NT2/D1 (cell line): Measurements from ENCODE around the gene SCARF2.

ENCODE experiments used
- DNase-seq: peaks from one replicate; pipeline ENCODE4 v3.0.0-alpha.2; 2011; ENCODE audit warnings: low read depth, low spot score
- H3K27me3 ChIP-seq: 2 replicates; pipeline ENCODE4 v1.6.0; 2011; ENCODE audit warnings: mild to moderate bottlenecking; ENCODE audit not compliant: insufficient read length, insufficient read depth
- H3K36me3 ChIP-seq: 2 replicates; pipeline ENCODE4 v1.6.1; 2011; ENCODE audit warnings: mild to moderate bottlenecking, low read length, mixed read lengths; ENCODE audit not compliant: insufficient read depth, insufficient read length
- H3K4me1 ChIP-seq: 2 replicates; pipeline ENCODE4 v1.5.1; 2011; ENCODE audit not compliant: insufficient read depth, insufficient read length
- H3K4me3 ChIP-seq: 2 replicates; pipeline ENCODE4 v1.5.1; 2011; ENCODE audit warnings: low read depth; ENCODE audit not compliant: insufficient read length
- H3K9ac ChIP-seq: 2 replicates; pipeline ENCODE4 v1.6.0; 2011; ENCODE audit warnings: low read depth; ENCODE audit not compliant: insufficient read length
- H3K9me3 ChIP-seq: 2 replicates; pipeline ENCODE4 v1.5.1; 2011; ENCODE audit warnings: mild to moderate bottlenecking, low read length; ENCODE audit not compliant: insufficient read depth
- SUZ12 ChIP-seq: IDR thresholded peaks from 2 replicates; pipeline ENCODE4 v1.6.1; 2011; ENCODE audit not compliant: insufficient read length, insufficient read depth; ENCODE audit errors: extremely low read depth
- YY1 ChIP-seq: IDR thresholded peaks from 2 replicates; pipeline ENCODE4 v1.6.1; 2011; ENCODE audit not compliant: insufficient read length, insufficient read depth
- ZNF274 ChIP-seq: IDR thresholded peaks from 2 replicates; pipeline ENCODE4 v1.6.1; 2011; ENCODE audit warnings: mild to moderate bottlenecking, low read depth, low read length

Gene SCARF2

GRCh38 chr22:20408891-20409290, 28.7 kb downstream of the SCARF2 start:
- Histone ChIP-seq H3K9me3 (no peaks in the 10 kb centered on the region), H3K9ac (no peak overlapping the region), H3K27me3 (no peaks in the 10 kb centered on the region), H3K4me1 (no peaks in the 10 kb centered on the region), H3K4me3 (no peak overlapping the region), H3K36me3 (peaks cover 36% of the 10 kb centered on the region)
- DNase-seq: no peak
- TF ChIP-seq SUZ12 (no peak), ZNF274 (no peak), YY1 (no peak)

- peaks cover 45% of the 10 kb centered on the region for H3K36me3 ChIP-seq
- H3K4me1 ChIP-seq: no peaks in the 10 kb centered on the region
- no peak overlapping the region for H3K9ac ChIP-seq
- no peak for DNase-seq
- H3K4me3 ChIP-seq: no peak overlapping the region
- no peaks in the 10 kb centered on the region for H3K27me3 ChIP-seq
- no peak for TF ChIP-seq SUZ12
- no peak for TF ChIP-seq ZNF274
- no peak for TF ChIP-seq YY1
- H3K9me3 ChIP-seq: no peaks in the 10 kb centered on the region
Observed at GRCh38 chr22:20407829-20408228, 29.8 kb downstream of the SCARF2 start.

GRCh38 chr22:20406686-20407408, 30.8 kb downstream of the SCARF2 start:
- Histone ChIP-seq H3K27me3 (no peaks in the 10 kb centered on the region), H3K9me3 (no peaks in the 10 kb centered on the region), H3K4me1 (no peaks in the 10 kb centered on the region), H3K9ac (no peak overlapping the region), H3K4me3 (no peak overlapping the region), H3K36me3 (peaks cover 50% of the 10 kb centered on the region)
- no peak for DNase-seq
- TF ChIP-seq YY1 (no peak), SUZ12 (no peak), ZNF274 (no peak)

- Histone ChIP-seq H3K4me3 (no peak overlapping the region), H3K9ac (no peak overlapping the region), H3K4me1 (no peaks in the 10 kb centered on the region), H3K9me3 (no peaks in the 10 kb centered on the region), H3K36me3 (peaks cover 57% of the 10 kb centered on the region), H3K27me3 (no peaks in the 10 kb centered on the region)
- no peak for TF ChIP-seq YY1
- TF ChIP-seq SUZ12: no peak
- TF ChIP-seq ZNF274: no peak
- no peak for DNase-seq
Observed at GRCh38 chr22:20405931-20406685, 31.5 kb downstream of the SCARF2 start.

- Histone ChIP-seq H3K4me3 (no peak overlapping the region), H3K27me3 (no peaks in the 10 kb centered on the region), H3K9ac (no peak overlapping the region), H3K36me3 (peaks cover 64% of the 10 kb centered on the region), H3K9me3 (no peaks in the 10 kb centered on the region), H3K4me1 (no peaks in the 10 kb centered on the region)
- no peak for TF ChIP-seq SUZ12
- TF ChIP-seq ZNF274: no peak
- TF ChIP-seq YY1: no peak
- DNase-seq: no peak
Observed at GRCh38 chr22:20405291-20405930, 32.2 kb downstream of the SCARF2 start.

GRCh38 chr22:20404881-20405280, 32.7 kb downstream of the SCARF2 start:
- H3K27me3 ChIP-seq: no peaks in the 10 kb centered on the region
- H3K9ac ChIP-seq: no peak overlapping the region
- no peak for TF ChIP-seq YY1
- TF ChIP-seq ZNF274: no peak
- no peak for TF ChIP-seq SUZ12
- no peaks in the 10 kb centered on the region for H3K4me1 ChIP-seq
- H3K4me3 ChIP-seq: no peak overlapping the region
- no peaks in the 10 kb centered on the region for H3K9me3 ChIP-seq
- DNase-seq: no peak
- peaks cover 67% of the 10 kb centered on the region for H3K36me3 ChIP-seq

GRCh38 chr22:20403779-20404140, 33.9 kb downstream of the SCARF2 start:
- Histone ChIP-seq H3K4me3 (no peak overlapping the region), H3K9ac (no peak overlapping the region), H3K36me3 (peaks cover 67% of the 10 kb centered on the region), H3K4me1 (no peaks in the 10 kb centered on the region), H3K27me3 (no peaks in the 10 kb centered on the region), H3K9me3 (no peaks in the 10 kb centered on the region)
- TF ChIP-seq SUZ12 (no peak), YY1 (no peak), ZNF274 (no peak)
- DNase-seq: no peak
